ENCODE data around the gene C1QA.

GRCh38 chr1:22683547-22683946, 47.1 kb downstream of the C1QA start:
- TF ChIP-seq POLR2AphosphoS5 (IDR thresholded peaks at IDR 0.05; ENCODE audit: borderline replicate concordance, low read depth, low read length): no peak
- no peak for TF ChIP-seq EZH2 (IDR thresholded peaks at IDR 0.05)
- TF ChIP-seq FOXP2 (optimal IDR thresholded peaks at IDR 0.05; ENCODE audit: control extremely low read depth, extremely low read length, insufficient read depth): no peak
